Activated CD4-positive, alpha-beta T cell treated with anti-CD3 and anti-CD28 coated beads, Interleukin-2, amount 10 ng/mL, durations not matched to agents 24 days and 14 days (primary cell): ENCODE measurements around the gene PFN2. TPM values are rescaled to one million over a fixed set of nuclear protein-coding genes. Genes with fewer than 3 reads are reported as not detected.
"Not testable (repeated sequence)": the region's sequence is repeated elsewhere in the genome, so short reads cannot be mapped to it uniquely, and the experiment has no call there.

ENCODE experiments used
- DNase-seq: peaks from one replicate; pipeline ENCODE4 v3.0.0; 2022
- H3K27ac Mint-ChIP-seq: one replicate; pipeline ENCODE4 v1.8.0; 2022; ENCODE audit warnings: mild to moderate bottlenecking, mixed read lengths
- H3K27me3 Mint-ChIP-seq: one replicate; pipeline ENCODE4 v1.8.0; 2022; ENCODE audit warnings: mixed read lengths
- H3K36me3 Mint-ChIP-seq: one replicate; pipeline ENCODE4 v1.8.0; 2022; ENCODE audit warnings: low read depth, mild to moderate bottlenecking, mixed read lengths
- H3K4me1 Mint-ChIP-seq: one replicate; pipeline ENCODE4 v1.8.0; 2021; ENCODE audit warnings: mixed read lengths
- H3K4me3 Mint-ChIP-seq: one replicate; pipeline ENCODE4 v1.8.0; 2022; ENCODE audit warnings: mild to moderate bottlenecking, moderate library complexity, mixed read lengths
- H3K9me3 Mint-ChIP-seq: one replicate; pipeline ENCODE4 v1.8.0; 2021; ENCODE audit warnings: mixed read lengths
- intact Hi-C: fragments of 100-400 bp; cut with micrococcal nuclease; formaldehyde crosslinking; loops from one replicate; pipeline ENCODE4 v1.15.1; 2023
- total RNA-seq: library from RNA; stranded (reverse); gene quantifications from 2 replicates; pipeline ENCODE4 v1.2.3, GENCODE V29; 2022

PFN2 gene
- total RNA-seq, 1 donor from 2014 or later = 0.82 TPM

DNA sequence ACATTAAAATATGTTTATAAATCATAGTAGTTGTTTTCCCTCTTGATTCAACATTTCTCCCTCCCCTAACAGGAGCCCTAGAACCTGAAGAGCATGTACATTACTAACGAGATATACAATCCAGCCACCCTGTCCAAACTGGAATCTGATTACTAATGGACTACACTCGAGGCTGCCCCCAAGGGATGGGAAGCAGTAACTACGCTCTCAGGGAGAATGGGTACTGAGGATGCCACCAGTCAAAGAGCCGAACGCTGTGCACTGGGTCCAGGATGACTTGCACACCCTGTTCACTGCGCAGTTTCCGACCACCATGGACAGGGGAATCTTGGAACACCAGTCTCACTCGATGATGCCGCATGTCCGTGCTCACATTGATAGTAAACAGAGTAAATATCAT lies 11.3 kb upstream of the PFN2 start:
- H3K4me3 Mint-ChIP-seq, H3K4me1 Mint-ChIP-seq, DNase-seq, H3K27ac Mint-ChIP-seq, intact Hi-C loops, H3K36me3 Mint-ChIP-seq, H3K9me3 Mint-ChIP-seq: not testable (repeated sequence)
- peaks cover 29% of the 10 kb centered on the region for H3K27me3 Mint-ChIP-seq

DNA sequence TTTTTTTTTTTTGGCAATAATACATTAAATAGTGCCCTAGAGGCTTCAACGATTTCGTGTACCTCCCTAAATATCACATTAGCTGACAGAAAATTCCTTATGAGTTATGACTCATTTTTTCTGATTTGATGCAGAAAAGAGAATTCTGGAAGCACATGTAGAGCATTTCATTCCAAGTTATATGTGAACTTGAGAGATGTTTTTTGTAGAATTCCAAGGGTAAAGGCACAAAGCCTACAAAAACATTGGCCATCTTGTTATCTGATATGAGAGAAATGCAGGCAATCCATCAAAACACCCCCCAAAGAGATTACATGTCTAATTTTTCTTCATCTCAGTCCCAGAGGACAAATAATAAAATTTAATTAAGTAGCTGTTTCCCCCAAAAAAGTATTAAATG lies 6.7 kb upstream of the PFN2 start:
- intact Hi-C loops = loop anchor here (10.0 kb wide), 2 partner anchors 163 to 437 kb away; partner anchors contain the start of gene RNF13
- DNase-seq = no peak
- no peaks in the 10 kb centered on the region for H3K36me3 Mint-ChIP-seq
- no peaks in the 10 kb centered on the region for H3K4me1 Mint-ChIP-seq
- H3K4me3 Mint-ChIP-seq = no peak overlapping the region
- H3K27ac Mint-ChIP-seq = no peak overlapping the region
- peaks cover 64% of the 10 kb centered on the region for H3K27me3 Mint-ChIP-seq
- no peaks in the 10 kb centered on the region for H3K9me3 Mint-ChIP-seq

DNA sequence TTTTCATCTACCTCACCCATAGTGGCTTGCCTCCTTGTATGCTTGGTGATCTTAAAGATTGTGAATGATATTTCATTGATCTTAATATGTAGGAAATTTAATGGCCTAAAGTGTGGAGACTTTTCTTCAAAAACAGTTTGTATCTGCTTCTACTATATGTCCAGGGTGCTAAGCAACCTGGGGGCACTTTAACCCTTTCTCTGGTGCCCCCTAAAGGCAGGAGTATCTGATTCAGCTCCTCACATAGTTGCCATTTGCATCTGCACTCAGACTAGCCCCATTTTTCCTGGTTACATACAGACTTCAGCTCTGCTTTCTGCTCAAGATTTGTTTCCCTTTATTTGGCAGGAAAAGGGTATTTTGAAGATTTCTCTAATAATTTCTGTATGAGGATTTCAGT lies 5.2 kb upstream of the PFN2 start:
- Mint-ChIP-seq H3K27me3 (peaks cover 74% of the 10 kb centered on the region), H3K27ac (no peak overlapping the region), H3K9me3 (no peaks in the 10 kb centered on the region), H3K4me3 (no peak overlapping the region), H3K4me1 (peaks cover 6% of the 10 kb centered on the region), H3K36me3 (no peaks in the 10 kb centered on the region)
- no peak for DNase-seq
- intact Hi-C loops = loop anchor here (10.0 kb wide), 2 partner anchors 161 to 439 kb away; partner anchors contain the start of gene RNF13

DNA sequence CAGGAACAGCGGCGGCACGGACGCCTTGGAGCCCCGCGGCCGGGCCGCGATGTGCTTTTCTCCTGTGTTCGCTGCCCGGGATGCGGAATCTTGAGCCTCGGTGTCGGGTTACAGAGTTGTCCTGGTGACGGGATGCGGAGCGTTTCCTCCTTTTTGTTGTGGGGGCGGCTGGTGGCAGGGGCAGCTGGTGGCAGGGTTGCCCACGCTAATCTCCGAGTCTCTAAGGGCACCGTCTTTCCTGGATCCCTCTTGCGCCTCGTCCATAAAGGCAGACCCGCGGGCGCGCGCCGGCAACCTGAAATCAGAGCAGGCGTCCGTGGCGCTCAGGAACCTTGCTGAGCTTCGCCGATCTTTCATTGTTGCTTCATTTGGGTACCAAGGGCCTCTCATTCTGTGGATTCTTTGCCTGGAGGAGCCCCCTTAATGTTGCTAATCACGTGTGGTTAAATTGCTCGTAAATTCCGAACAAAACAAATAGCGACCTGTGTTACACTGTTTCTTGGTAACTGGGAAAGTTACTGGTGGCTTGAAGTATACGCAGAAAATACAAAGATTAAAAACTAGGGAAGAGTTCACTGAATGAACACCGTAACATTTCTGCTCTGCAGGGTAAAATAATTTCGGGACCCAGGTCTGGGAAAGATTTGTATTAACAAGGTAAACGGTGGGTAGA lies 844 bp upstream of the PFN2 start:
- peak overlapping the region; percentile 55 for H3K27ac Mint-ChIP-seq
- H3K4me1 Mint-ChIP-seq = peaks cover 15% of the 10 kb centered on the region
- H3K36me3 Mint-ChIP-seq = no peaks in the 10 kb centered on the region
- intact Hi-C loops = loop anchor here (5.0 to 10.0 kb wide), 3 partner anchors 34 to 443 kb away; partner anchors contain the start of gene RNF13
- no peaks in the 10 kb centered on the region for H3K9me3 Mint-ChIP-seq
- DNase-seq = peak; percentile 75
- H3K4me3 Mint-ChIP-seq = peak overlapping the region; percentile 84
- H3K27me3 Mint-ChIP-seq = peaks cover 65% of the 10 kb centered on the region

DNA sequence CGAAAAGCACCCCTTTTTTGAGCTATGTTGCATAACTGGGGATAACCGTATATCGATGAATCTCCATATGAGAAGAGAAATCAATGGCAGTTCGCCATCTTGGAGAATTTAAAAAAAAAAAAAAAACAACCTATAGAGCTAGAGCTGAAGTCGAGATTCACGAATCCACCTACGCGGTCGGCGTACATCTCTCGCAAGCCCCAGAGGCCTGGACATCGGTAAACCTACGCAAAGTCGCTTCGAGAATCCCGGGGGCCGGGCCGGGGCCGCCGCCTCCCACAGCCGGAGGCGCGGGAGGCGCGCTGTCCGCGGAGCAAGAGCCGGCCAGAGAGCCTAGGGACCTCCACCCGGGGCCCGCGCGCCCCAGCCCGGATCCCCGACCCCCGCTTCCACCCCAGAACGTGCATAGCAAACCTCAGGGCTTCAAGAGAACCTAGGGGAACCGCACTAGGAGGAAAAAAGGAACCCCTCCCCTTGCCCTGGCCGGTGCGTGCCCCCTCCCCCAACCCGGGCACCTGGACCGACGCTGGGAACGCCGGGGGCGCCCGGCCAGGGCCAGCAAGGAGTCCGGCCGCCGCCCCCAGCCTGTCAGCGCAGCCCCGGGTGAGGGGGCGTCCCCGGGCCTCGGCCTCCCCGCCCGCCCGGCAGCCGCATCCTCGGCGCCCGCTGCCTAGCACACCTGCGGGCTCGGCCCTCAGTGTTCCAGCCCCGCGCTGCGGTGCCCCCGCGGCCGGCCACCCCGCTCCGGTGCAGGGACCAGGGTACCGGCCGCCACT lies 567 bp downstream of the PFN2 start:
- peak overlapping the region; percentile 72 for H3K27ac Mint-ChIP-seq
- DNase-seq = peak; percentile 91
- H3K36me3 Mint-ChIP-seq = no peaks in the 10 kb centered on the region
- H3K27me3 Mint-ChIP-seq = peaks cover 52% of the 10 kb centered on the region
- peak overlapping the region; percentile 88 for H3K4me3 Mint-ChIP-seq
- H3K9me3 Mint-ChIP-seq = no peaks in the 10 kb centered on the region
- intact Hi-C loops = loop anchor here (5.0 to 10.0 kb wide), 4 partner anchors 33 to 525 kb away; partner anchors contain the start of gene RNF13
- H3K4me1 Mint-ChIP-seq = peaks cover 15% of the 10 kb centered on the region

DNA sequence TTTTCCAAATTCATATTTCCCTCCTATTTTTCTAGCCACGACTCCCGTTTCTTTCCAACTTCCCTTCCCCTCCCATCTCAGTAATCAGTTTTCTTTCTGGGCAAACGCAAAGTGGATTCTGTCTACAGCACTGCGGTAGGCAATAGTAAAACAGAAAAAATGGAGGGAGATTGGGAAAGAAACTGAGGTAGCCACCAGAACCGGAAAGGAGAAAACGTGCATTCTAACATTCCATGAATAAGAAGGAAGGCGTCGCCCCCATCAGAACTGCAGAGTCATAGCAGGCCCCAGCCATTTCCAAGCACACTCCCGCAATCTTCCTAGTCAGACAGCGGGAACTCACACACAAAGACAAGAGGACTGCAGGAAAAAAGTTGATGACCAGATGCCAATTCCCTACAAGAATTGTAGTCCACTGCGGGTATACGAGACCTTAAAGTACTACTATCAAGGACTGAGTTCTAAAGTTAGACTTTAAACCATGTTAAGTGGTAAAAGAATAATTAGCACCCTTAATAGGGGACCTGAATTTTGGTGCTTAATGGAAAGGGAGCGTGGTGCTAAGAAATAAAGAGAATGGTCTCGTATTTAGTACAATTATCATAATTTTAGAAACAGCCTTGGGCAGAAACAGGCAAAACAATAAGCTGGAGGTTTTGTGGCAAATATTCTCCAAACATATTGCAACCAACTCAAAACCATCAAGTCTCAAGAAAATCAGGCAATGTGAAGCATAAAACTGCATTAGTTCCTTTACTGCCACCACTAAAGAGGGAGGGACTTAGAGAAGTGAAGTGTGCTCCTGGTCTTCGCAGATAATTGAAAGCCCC lies 1.4 kb downstream of the PFN2 start:
- Mint-ChIP-seq H3K27ac (peak overlapping the region; percentile 72), H3K27me3 (peaks cover 44% of the 10 kb centered on the region), H3K4me1 (peaks cover 15% of the 10 kb centered on the region), H3K36me3 (no peaks in the 10 kb centered on the region), H3K4me3 (peak overlapping the region; percentile 88), H3K9me3 (no peaks in the 10 kb centered on the region)
- no peak for DNase-seq
- intact Hi-C loops = loop anchor here (10.0 kb wide), 1 partner anchor 525 kb away; no protein-coding TSS in a partner anchor

DNA sequence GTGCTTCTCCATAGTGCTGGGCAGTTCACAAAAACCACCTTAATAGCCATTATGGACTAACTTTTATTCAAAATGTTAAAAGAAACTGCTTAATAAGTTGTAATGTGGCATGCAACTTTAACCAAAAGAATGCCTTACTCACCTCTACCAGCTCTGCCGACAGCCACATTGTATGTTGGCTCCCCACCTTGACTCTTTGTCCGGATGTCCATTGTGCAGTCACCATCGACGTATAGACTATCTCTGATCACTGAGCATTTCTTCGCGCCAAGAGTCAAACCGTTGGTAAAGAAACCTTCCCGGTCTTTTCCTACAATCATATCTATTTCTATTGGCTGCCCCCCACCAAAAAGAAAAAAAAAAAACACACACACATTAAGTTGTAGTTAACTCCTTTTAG lies 2.5 kb downstream of the PFN2 start:
- no peak for DNase-seq
- Mint-ChIP-seq H3K4me1 (peaks cover 15% of the 10 kb centered on the region), H3K36me3 (no peaks in the 10 kb centered on the region), H3K27ac (no peak overlapping the region), H3K27me3 (peaks cover 37% of the 10 kb centered on the region), H3K9me3 (no peaks in the 10 kb centered on the region), H3K4me3 (no peak overlapping the region)
- intact Hi-C loops = loop anchor here (10.0 kb wide), 1 partner anchor 527 kb away; no protein-coding TSS in a partner anchor

DNA sequence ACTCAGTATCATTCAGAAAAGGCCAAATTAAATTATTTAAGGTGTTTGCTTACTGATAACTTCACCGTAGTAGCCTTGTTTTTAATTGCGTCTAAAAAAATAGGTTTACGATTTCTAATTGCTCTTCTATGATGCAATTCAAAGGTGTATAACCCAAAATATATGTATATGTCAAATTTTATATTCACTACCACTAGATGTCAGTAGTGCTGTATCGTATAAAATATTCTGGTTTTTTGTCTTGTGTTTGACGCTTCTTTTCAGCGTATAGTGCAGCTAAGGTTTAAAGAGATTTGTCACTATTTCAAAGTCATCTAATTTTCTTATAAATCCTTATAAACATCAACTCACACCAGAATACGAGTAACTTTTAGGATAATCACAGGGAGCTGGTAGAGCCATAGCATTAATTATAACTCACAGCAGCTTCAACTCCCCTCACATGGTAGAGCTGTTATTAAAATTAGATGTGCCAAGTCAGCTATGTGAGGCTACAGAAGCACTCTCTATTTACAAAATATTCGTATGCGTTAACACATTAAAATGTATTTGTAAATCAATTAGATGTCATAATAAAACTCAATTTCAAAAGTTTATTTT lies 3.5 kb downstream of the PFN2 start:
- no peaks in the 10 kb centered on the region for H3K9me3 Mint-ChIP-seq
- intact Hi-C loops = loop anchor here (1.0 to 10.0 kb wide), 3 partner anchors 217 to 528 kb away; no protein-coding TSS in a partner anchor
- no peak for DNase-seq
- H3K27me3 Mint-ChIP-seq = peaks cover 30% of the 10 kb centered on the region
- peaks cover 15% of the 10 kb centered on the region for H3K4me1 Mint-ChIP-seq
- no peak overlapping the region for H3K4me3 Mint-ChIP-seq
- H3K27ac Mint-ChIP-seq = no peak overlapping the region
- no peaks in the 10 kb centered on the region for H3K36me3 Mint-ChIP-seq

DNA sequence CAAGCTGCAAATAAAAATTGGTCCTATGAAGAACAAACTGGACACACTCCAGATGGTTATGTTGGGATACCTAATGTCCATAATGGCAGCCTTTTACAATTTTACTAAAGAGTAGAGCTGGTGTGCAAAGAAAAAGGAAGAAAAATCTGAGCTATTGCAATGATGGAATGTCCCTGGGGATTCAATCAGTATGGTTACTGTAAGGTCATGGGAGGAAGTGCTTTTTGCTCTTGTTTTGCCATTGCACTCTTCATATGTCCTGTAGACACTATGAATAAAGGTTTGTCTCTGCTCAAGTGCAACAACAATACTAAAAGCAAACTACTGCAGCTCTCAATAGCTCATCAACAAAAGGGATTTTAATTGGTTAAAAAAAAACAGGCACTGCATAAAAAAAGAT lies 5.4 kb downstream of the PFN2 start:
- Mint-ChIP-seq H3K4me3 (no peak overlapping the region), H3K4me1 (peaks cover 9% of the 10 kb centered on the region), H3K27me3 (peaks cover 21% of the 10 kb centered on the region), H3K27ac (no peak overlapping the region), H3K36me3 (peaks cover 5% of the 10 kb centered on the region), H3K9me3 (no peaks in the 10 kb centered on the region)
- no peak for DNase-seq
- intact Hi-C loops = loop anchor here (10.0 kb wide), 1 partner anchor 530 kb away; no protein-coding TSS in a partner anchor

DNA sequence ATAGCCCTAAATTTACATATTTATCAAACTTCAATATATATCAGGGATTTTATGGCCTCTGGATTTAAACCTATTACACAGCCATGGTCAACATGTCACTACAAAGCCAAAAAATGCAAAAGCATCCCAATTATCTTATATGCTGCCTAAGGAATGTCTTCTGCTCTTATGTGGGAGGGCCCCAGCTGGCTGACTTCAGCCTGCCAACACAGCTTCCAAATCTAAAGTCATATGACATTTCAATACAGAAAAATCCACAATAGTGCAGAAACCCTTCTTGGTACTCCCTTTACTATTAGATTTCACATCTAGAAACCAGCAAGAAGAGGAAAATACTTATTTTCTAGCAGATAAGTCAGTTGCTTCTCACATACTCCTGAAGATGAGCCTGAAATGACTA lies 6.4 kb downstream of the PFN2 start:
- no peak overlapping the region for H3K27ac Mint-ChIP-seq
- peaks cover 5% of the 10 kb centered on the region for H3K36me3 Mint-ChIP-seq
- peaks cover 4% of the 10 kb centered on the region for H3K4me1 Mint-ChIP-seq
- intact Hi-C loops = loop anchor here (10.0 kb wide), 1 partner anchor 531 kb away; no protein-coding TSS in a partner anchor
- H3K9me3 Mint-ChIP-seq = no peaks in the 10 kb centered on the region
- no peak for DNase-seq
- peaks cover 14% of the 10 kb centered on the region for H3K27me3 Mint-ChIP-seq
- H3K4me3 Mint-ChIP-seq = no peak overlapping the region

DNA sequence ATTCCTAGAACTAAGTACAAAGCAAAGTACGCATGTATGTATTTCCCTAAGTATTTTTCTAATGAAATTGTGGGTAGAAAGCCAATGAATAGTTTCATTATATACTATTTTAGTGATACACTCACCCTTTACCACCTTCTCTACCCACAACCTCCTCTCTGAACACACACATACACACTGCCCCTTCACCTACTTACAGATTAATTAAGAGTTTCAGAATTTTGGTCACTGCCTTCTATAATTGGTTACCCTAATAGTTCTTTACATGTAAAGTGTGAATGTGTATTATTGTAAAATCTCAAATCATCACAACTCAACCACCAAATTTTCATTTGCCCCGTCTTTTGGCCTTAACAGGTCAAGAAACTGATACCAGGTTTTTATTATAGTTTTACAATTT lies 7.2 kb downstream of the PFN2 start:
- intact Hi-C loops = loop anchor here (10.0 kb wide), 1 partner anchor 531 kb away; no protein-coding TSS in a partner anchor
- DNase-seq = no peak
- H3K4me1 Mint-ChIP-seq = peaks cover 2% of the 10 kb centered on the region
- no peaks in the 10 kb centered on the region for H3K9me3 Mint-ChIP-seq
- peaks cover 9% of the 10 kb centered on the region for H3K27me3 Mint-ChIP-seq
- peaks cover 5% of the 10 kb centered on the region for H3K36me3 Mint-ChIP-seq
- H3K27ac Mint-ChIP-seq = no peak overlapping the region
- H3K4me3 Mint-ChIP-seq = no peak overlapping the region

DNA sequence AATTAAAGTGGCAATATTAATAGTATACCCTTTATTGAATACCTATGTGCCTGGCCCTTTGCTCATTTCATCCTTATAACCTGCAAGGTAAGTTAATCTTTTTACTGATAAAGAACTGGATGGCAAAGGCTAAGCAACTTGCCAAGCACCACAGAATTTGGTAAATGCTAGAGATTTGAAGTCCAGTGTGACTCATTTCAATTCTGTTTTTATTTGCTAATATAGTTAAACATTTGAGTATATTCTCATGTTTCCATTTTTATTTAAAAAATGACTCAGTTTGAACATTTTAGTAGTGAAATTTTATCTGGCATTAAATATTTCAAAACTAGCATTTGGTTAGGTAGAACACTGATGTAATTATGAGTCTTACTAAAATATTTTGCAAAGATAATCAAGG lies 11.3 kb downstream of the PFN2 start:
- H3K27me3 Mint-ChIP-seq = no peaks in the 10 kb centered on the region
- peaks cover 7% of the 10 kb centered on the region for H3K4me1 Mint-ChIP-seq
- no peak for DNase-seq
- peaks cover 5% of the 10 kb centered on the region for H3K36me3 Mint-ChIP-seq
- no peak overlapping the region for H3K27ac Mint-ChIP-seq
- intact Hi-C loops = no loop called here
- no peaks in the 10 kb centered on the region for H3K9me3 Mint-ChIP-seq
- H3K4me3 Mint-ChIP-seq = no peak overlapping the region

DNA sequence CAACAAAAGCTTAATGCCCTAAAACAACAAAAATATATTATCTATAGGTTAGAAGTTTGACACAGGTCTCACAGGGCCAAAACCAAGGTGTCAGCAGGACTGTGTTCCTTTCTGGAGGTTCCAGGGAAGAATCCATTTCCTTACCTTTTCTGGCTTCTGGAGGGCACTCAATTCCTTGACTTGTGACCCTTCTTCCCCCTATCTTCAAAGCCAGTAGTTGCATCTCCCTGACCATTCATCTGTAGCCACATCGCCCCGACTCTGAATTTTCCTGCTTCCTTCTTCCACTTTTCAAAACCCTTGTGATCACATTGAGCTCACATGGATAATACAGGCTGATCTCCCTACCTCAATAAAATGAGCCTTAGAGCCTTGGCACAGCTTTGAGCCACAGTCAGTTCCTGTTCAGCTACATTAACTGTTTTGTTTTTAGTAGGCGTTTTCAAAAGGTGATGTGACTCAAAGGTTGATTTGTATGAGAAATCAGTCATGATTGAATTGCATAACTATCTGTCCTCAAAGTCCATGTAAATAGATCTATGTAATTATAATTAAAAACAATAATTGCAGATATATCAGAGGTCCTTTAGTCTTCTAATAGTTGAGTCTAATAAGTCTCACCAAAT lies 12.4 kb downstream of the PFN2 start:
- no peaks in the 10 kb centered on the region for H3K27me3 Mint-ChIP-seq
- peaks cover 10% of the 10 kb centered on the region for H3K4me1 Mint-ChIP-seq
- H3K36me3 Mint-ChIP-seq = peaks cover 5% of the 10 kb centered on the region
- DNase-seq = no peak
- no peak overlapping the region for H3K4me3 Mint-ChIP-seq
- H3K27ac Mint-ChIP-seq = no peak overlapping the region
- intact Hi-C loops = no loop called here
- H3K9me3 Mint-ChIP-seq = no peaks in the 10 kb centered on the region
